ENCODE measurements around the gene KMT2A. TPM values are rescaled to one million over a fixed set of nuclear protein-coding genes. Genes with fewer than 3 reads are reported as not detected.

Gene KMT2A
- total and polyA plus RNA-seq, 2 experiments from 2014 or later: 34.3 to 72.2 TPM

GRCh38 chr11:118491041-118491440, 54.7 kb downstream of the KMT2A start:
- H3K36me3 ChIP-seq (ENCODE audit: insufficient read depth): peaks cover 68% of the 10 kb centered on the region
- TF ChIP-seq REST (IDR thresholded peaks at IDR 0.05; ENCODE audit: unreplicated experiment) (no peak), POLR2AphosphoS5 (IDR thresholded peaks at IDR 0.05; ENCODE audit: low read depth) (no peak)
- no peak overlapping the region for H3K4me2 ChIP-seq
- H3K27ac ChIP-seq (ENCODE audit: low read depth): no peak overlapping the region
- H3K27me3 ChIP-seq (ENCODE audit: insufficient read depth): no peaks in the 10 kb centered on the region
- no peaks in the 10 kb centered on the region for H3K9me3 Mint-ChIP-seq
- no peak overlapping the region for H2AFZ ChIP-seq
- H3K4me1 Mint-ChIP-seq: no peaks in the 10 kb centered on the region
- no peaks in the 10 kb centered on the region; the same call in 1 of the 2 replicates for H3F3A ChIP-seq (replicated peaks; ENCODE audit: low read depth)
- no peak for DNase-seq (ENCODE audit: low spot score)
- H3K4me3 Mint-ChIP-seq: no peak overlapping the region
- H4K20me1 ChIP-seq (replicated peaks; ENCODE audit: insufficient read depth): 0 out of 2 replicates have a peak, but pooled peaks cover 3% of the 10 kb centered on the region
- H3K9me2 ChIP-seq (ENCODE audit: insufficient read depth): no peaks in the 10 kb centered on the region
- no peak overlapping the region for H3K4me3 ChIP-seq
- no peak for ATAC-seq
- no peak overlapping the region for H3K27ac Mint-ChIP-seq
- H3K4me1 ChIP-seq (ENCODE audit: insufficient read depth): no peaks in the 10 kb centered on the region
- H3K79me2 ChIP-seq (replicated peaks; ENCODE audit: insufficient read depth): no peaks in the 10 kb centered on the region
- H3K36me3 Mint-ChIP-seq (ENCODE audit: low read depth): peaks cover 76% of the 10 kb centered on the region
- H3K27me3 Mint-ChIP-seq (ENCODE audit: insufficient read depth, low read depth, poor library complexity): no peaks in the 10 kb centered on the region

GRCh38 chr11:118497831-118498230, 61.5 kb downstream of the KMT2A start:
- DNase-seq (ENCODE audit: low spot score) (no peak), ATAC-seq (no peak)
- no peak overlapping the region for H3K27ac Mint-ChIP-seq
- Histone ChIP-seq H3K27me3 (ENCODE audit: insufficient read depth) (no peaks in the 10 kb centered on the region), H3K4me1 (ENCODE audit: insufficient read depth) (no peaks in the 10 kb centered on the region), H3K36me3 (ENCODE audit: insufficient read depth) (peaks cover 93% of the 10 kb centered on the region), H3K9me2 (ENCODE audit: insufficient read depth) (no peaks in the 10 kb centered on the region), H3K79me2 (replicated peaks; ENCODE audit: insufficient read depth) (no peaks in the 10 kb centered on the region), H3K27ac (ENCODE audit: low read depth) (no peak overlapping the region), H4K20me1 (replicated peaks; ENCODE audit: insufficient read depth) (peaks cover 9% of the 10 kb centered on the region; the same call in 1 of the 2 replicates), H3F3A (replicated peaks; ENCODE audit: low read depth) (no peaks in the 10 kb centered on the region; the same call in 1 of the 2 replicates), H3K4me2 (no peak overlapping the region), H2AFZ (no peak overlapping the region), H3K4me3 (no peak overlapping the region)
- peaks cover 3% of the 10 kb centered on the region for H3K27me3 Mint-ChIP-seq (ENCODE audit: insufficient read depth, low read depth, poor library complexity)
- H3K9me3 Mint-ChIP-seq: no peaks in the 10 kb centered on the region
- H3K36me3 Mint-ChIP-seq (ENCODE audit: low read depth): peaks cover 90% of the 10 kb centered on the region
- no peak overlapping the region for H3K4me3 Mint-ChIP-seq
- H3K4me1 Mint-ChIP-seq: no peaks in the 10 kb centered on the region
- TF ChIP-seq CTCF (conservative IDR thresholded peaks at IDR 0.05; ENCODE audit: low read depth in 2 of 2) (no peak), EZH2 (IDR thresholded peaks at IDR 0.05; ENCODE audit: low read depth, unreplicated experiment) (no peak), ZNF462 (CRISPR knock-in tag; IDR thresholded peaks at IDR 0.05) (no peak), CREB1 (CRISPR knock-in tag; IDR thresholded peaks at IDR 0.05; ENCODE audit: low read depth) (no peak), POLR2AphosphoS5 (IDR thresholded peaks at IDR 0.05; ENCODE audit: low read depth) (no peak), ETS1 (IDR thresholded peaks at IDR 0.05) (no peak), JUNB (IDR thresholded peaks at IDR 0.05; ENCODE audit: unreplicated experiment) (no peak), STAT1 (IDR thresholded peaks at IDR 0.05; ENCODE audit: unreplicated experiment) (no peak), ZNF114 (CRISPR knock-in tag; IDR thresholded peaks at IDR 0.05) (no peak)
